DMS114 treated with DMSO at 0.1 percent for 48 hours (cell line): ENCODE results near the gene PEDS1.
"Not testable (repeated sequence)": the region's sequence is repeated elsewhere in the genome, so short reads cannot be mapped to it uniquely, and the experiment has no call there.

Experiments
- DNase-seq: peaks from one replicate; lab custom pipeline; 2025; ENCODE audit not compliant: unreplicated experiment; lab: John Stamatoyannopoulos, UW

Gene PEDS1

DNA sequence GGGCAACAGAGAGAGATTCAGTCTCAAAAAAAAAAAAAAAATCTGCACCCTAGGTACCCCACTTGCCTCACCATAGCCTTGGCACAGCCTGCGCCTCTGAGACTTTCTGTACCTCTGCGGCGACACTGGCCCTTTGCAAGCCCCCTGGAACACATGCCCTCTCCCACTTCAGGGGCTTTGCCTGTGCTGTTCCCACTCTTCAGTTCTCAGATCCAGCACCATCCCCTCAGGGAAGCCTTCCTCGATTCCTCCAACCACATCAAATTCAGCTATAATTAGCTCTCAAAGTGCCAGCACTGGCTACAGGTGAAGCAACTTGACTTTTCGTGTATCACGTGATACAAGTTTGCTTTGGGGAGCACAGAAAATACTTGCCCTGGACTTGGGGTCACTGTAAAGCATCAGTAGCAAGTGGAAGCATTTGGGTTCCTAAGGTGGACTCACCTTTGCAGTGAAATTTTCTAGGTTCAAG, 38.4 kb downstream of the PEDS1 start:
- DNase-seq: no peak

- DNase-seq: no peak
These were observed 39.9 kb downstream of the PEDS1 start for GRCh38 chr20:50113420-50114224.

GRCh38 chr20:50112512-50113419, 40.8 kb downstream of the PEDS1 start, which contains the start of gene UBE2V1:
Gene UBE2V1 (minus strand): TSS chr20:50113150. CDS start chr20:50113128, 22 bp downstream.
- DNase-seq: peak; percentile 84

DNA sequence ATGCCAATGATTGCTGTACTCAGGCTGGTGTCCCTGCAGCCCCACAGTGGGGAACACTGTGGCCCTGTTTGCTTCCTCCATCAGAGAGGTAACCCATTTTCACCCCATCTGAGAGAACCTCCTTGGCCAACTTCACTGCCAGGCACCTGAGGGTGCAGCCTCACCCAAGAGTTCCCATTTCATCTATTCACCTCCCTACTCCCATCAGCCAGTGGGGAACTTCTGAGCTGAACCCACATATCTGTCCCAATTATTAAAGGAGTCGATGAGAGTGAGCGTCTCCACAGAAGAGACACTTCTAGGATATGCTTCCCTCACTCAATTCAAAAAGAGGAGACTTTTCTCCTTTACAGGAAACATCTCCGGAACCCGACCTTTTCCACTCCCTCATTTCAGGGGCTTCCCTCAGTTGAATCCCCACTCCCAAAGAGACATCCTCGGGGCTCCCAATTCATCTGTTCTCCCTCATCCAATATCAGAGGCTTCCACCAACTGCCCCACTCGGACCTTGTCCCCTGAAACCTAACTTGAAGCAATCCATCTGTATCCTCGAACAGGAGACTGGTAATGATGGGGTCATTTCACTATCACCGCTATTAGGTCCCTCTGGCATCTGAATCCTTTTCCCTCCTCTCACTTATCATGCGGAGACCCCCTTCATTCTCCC, 41.6 kb downstream of the PEDS1 start:
- DNase-seq: no peak

DNA sequence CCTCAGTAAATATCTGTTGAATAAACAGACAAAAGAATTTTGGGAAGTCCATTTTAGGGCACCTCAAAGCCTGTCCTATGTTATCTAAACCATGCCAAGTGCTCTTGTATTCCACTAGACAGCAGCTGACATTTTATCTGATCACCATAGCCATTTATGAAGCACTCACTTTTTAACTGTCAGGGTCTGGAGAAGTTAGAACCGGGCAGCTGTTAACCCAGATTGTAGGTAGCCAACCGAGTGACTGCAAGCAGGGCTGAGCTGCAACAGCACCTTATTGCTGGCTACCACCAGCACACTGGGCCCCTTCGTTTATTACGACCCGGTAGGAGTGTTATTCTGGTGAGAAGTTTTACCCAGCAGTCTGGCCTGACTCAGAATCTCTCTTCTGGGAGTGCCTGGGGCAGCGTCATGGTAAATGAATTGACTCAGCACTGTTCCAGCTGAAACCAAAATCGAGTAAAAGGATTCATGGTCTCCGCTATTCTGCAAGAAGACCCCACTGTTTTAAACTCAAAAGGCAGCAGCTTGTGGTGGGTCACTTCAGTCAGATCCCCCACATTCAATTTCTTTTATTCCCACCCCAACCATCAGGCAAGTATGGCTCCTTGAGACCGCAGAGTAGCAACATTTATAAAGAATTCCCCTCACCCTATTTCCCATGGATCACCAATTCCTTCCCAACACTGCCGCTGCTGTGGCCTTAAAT, 42.2 kb downstream of the PEDS1 start:
- DNase-seq: no peak

- DNase-seq: no peak
These were observed 43.1 kb downstream of the PEDS1 start for GRCh38 chr20:50110141-50111047.

DNA sequence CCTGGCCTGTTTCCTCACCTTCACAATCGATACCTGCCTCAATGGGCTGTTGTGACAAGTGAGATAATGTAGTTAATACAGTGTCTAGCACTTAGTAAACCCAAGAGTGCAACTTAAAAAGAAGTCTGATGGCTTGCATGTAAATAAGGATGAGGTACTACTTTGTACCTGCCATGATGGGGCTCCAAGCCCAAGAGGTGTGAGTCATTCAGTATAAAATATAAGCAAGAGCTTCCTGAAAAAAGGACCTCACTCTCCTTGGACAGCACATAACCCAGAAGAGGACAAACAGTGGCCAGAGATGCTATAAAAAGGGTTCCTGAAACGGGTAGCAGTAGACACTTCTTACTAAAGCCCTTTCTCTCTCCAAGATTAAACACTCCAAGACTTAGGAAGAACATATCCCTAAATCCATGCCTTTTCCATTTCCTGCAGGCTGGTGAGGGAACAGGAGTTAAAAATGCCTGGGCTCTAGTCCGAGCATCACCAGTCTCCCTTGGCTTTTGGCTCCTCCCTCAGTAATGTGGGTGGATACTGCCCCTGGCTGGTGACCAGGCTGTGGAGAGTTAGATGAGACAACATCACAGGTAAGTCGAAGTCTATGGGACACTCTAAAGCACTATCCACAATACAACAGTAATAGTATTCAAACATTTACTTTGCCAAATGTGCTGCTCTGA, 44.8 kb downstream of the PEDS1 start:
- DNase-seq: no peak

DNA sequence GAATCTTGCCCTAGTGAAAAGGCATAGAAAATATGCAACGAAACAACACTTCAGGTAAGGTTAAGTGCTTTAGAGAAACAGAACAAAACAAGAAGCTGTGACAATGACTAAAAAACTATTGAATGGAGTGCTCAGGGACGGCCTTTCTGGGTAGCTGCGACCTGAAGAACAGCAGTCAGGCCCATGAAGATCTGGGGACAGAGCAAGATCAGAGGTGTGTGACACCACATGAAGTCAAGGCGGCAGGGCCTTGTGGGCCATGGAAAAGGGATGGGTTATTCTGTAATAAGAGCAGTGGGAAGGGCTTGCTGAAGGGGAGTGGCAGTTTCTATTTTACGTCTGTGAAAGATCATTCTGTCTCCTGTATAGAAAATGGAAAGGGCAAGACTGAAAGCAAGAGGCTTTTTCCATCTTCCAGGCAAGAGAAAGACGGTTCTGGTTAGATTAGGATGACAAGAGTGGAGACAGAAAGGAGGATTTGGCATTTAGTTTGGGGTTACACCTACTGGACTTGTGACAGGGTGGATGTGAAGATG, 45.7 kb downstream of the PEDS1 start:
- DNase-seq: no peak

DNA sequence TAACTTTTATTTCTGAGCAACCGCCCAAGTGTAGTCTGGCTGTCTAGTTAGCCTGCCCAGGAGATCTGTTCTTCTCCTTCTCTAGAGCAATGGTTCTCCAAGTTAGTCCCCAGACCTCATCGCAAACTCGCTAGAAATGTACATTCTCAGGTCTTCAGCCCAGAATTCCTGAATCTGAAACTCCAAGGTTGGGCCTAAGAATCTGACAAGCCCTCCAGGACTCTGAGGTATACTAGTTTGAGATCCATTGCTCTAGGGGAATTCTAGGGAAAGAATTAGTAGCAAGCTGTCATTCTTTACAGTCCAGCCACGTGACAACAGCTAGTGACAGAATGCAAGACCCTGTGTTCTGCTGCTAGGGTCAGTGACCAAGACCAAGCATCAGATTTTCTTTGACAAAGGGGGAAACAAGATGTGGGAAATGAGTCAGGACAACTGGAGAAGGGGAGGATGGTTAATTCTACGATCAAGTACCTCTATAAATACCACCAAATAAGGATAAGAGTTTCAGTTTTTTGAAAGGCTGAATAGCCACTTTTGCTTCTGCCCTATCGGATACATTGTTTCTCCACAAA, 46.4 kb downstream of the PEDS1 start:
- no peak for DNase-seq

DNA sequence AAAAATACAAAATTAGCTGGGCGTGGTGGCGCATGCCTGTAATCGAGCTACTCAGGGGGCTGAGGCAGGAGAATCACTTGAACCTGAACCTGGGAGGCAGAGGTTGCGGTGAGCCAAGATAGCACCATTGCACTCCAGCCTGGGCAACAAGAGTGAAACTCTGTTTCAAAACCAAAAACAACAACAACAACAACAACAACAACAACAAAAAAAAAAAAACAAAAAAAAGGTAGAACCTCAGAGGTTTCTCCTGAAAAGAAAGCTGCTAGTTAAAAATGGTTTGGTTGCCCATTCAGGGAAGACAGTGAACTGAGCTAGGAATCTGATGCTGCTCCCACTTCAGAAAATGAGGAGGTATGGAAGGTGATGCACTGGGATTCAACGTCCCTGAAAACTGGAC, 46.9 kb downstream of the PEDS1 start:
- DNase-seq: not testable (repeated sequence)
